ENCODE measurements around the gene SHTN1.

Gene SHTN1

DNA sequence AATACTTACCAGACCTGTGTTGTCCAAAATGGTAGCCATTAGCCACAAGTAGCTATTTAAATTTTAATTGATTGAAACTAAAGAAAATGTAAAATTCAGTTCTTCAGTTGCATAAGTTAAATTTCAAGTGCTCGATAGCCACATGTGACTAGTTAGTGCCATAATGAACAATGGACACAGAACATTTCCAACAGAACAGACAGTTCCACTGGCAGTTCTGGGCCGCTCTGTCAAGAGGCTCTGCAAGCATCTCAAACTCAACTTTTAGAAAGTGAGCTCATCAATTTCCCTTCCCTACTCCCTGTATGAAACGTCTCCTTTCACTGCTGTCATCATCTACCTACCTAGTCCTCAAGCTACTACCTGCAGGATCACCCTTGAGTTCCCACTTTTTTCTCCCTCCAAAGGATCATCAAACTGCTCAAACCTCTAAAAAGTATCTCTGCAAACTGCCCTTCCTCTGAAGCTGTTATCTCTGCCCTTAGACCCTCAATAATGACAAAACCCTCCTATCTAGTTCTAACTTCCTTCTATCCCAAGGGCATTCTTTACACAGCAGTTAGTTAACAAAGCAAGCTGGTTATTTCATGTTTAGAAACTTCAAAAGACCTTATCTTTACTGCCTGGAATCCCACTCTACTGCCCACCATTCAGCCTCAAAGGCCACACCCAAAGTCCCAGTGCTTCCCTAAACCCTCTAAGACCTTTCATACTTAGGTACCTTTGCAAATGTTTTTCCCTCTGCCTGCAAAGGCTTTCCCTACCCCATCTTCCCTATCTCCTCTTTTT lies 20.6 kb downstream of the SHTN1 start:
- DNase-seq (ENCODE audit: low spot score): no peak

DNA sequence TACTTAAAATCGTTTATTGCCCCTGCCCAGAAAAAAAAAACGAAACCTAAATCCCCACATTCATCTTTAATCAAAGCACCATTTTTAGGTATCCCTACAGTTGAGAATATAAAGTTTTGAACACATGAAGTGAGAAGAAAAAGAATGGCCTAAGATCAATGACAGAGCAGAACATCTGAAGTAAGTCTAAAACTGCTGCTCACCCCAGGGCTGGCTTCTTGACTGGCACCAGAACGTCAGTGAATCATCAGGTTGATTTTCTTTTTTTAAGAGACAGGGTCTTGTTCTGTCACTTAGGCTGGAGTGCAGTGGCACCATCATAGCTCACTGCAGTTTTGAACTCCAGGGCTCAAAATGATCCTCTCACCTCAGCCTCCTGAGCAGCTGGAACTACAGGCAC lies 24.9 kb downstream of the SHTN1 start:
- DNase-seq (ENCODE audit: low spot score): no peak

DNA sequence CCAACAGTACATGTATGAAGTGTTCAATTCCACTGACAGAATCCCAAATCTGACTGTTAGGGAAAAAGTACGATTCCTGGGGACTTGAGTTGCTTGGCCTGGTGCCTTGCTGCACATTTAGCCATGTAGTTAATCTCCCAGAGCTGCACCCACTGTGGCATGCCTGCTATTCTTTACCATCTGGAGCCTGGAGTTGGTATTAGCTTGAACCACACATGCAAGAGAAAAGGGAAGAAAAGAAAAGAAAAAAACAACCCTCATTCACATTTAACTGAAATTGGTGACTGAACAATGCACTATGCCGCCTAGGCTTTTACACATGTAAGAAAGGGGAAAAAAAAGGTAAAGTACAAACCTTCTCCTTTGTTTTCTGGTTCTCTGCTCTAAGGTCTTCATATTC lies 26.1 kb downstream of the SHTN1 start:
- DNase-seq (ENCODE audit: low spot score): no peak

DNA sequence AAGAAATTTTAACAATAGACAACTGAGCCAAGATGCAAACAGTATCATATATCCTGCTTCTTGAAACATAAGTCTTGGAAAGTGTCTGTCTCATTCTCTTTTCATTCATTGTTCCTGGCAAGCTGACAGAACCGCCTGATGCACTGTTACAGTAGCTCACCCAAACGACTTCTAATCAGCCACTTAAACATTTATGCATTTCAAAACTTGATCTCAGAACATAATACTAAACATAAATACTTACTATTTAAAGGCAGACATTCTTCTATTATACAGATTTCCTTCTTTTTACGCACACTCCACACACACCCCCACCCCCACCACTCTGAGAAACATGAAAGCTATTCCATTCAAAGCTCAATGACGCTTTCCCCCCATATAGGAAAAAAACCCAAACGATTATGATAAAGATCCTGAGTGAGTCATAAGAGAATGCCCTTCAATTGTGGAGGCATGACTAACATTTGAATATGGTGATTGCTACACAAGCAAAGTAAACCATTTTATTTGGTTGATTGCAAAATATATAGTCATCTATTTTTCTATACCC lies 30.5 kb downstream of the SHTN1 start:
- peak; percentile 65 for DNase-seq (ENCODE audit: low spot score)

DNA sequence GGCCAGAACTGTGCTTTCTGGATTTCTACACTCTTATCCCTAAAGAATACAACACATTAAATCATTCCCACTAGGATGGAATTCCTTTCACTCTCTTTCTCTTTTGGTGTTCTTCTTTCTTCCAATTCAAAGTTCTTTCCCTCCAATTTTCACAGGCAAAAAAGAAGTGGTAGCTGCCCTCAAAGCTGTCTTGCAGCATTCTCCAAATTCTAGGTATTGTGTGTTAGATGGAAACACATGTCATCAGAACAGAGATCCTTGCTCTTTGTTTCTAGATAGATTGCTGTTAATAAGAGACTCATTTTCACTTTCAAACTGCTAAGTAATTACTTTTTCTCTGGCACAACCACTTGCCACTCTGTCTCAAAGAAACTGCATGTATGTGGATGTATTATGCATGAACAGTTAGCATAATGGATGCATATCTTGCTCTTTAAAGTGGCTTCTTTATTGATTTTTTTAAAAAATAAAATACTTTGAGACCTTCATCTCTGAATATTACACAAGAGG lies 31.0 kb downstream of the SHTN1 start:
- DNase-seq (ENCODE audit: low spot score): no peak

DNA sequence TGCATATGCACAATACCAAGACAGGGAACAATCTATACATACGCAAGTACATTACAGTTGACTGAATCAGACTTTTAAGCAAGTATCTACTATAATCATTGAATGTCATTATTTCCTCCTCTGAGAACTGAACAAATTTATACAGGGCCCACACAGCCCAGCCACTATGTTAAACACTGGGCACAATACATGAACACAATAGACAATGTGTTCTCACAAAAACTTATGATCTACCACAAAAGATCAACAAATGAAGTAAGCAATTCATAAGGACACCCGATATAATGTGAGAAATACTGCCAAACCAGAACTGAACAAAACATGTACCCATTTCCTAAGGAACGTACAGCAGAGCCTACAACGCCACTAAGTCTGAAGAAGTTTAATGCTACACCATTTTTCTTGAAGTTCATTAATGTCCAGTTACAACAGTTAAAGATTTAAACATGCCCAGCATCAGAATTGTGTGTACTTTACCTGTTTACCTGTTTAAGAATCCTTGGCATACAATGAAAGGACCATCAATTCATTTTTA lies 31.5 kb downstream of the SHTN1 start:
- peak; percentile 15 for DNase-seq (ENCODE audit: low spot score)

DNA sequence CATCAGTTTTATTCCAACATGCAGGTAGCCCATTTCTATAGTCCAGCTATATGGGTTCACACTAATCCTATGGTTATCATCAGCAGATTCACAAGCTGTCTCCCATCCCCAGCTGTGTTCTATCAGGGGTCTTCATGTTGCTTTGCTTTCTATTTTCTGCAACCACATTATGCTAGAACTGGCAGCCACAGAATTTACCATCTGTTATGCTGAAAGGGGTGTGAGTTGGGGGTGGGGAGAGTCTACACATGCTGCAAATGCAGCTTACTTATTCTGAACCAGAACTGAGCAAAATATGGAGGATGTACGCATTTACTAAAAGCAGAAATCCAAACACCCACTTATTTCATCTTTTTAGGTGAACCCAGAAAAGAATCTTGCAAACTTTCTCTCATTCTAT lies 32.9 kb downstream of the SHTN1 start:
- DNase-seq (ENCODE audit: low spot score): no peak

DNA sequence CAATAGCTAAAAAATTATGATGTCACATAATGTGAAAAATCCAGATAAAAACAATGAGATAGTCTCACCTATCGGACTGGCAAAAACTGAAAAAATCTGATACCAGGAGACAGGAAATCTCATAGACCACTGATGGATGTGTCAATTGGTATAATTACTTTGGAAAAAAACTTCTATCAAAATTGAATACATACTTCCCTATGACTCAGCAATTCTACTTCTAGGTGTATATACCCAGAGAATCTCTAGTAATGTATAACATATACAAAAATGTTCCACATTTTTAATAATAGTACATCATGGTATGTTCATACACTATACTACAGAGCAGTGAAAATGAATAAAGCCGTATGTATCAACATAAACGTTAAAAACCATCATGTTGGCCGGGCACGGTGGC lies 34.9 kb downstream of the SHTN1 start:
- no peak for DNase-seq (ENCODE audit: low spot score)

DNA sequence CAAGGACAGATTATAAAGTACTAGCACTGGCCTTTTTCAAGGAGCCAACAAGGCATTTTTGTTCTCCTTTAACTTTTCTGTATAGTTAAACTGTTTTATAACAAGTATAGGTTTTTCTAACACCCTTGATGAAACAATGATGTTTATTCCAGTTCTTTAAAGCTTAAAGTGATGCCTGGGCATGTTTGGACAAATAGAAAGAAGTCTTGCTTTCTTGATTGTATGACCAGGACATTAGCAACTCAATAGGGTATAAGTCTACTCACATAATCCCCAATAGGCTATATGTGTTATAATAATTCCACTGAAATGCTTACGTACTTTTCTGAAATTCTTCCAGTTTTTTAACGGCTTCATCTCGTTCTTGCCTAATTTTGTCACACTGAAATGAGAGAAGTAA lies 36.7 kb downstream of the SHTN1 start:
- no peak for DNase-seq (ENCODE audit: low spot score)

DNA sequence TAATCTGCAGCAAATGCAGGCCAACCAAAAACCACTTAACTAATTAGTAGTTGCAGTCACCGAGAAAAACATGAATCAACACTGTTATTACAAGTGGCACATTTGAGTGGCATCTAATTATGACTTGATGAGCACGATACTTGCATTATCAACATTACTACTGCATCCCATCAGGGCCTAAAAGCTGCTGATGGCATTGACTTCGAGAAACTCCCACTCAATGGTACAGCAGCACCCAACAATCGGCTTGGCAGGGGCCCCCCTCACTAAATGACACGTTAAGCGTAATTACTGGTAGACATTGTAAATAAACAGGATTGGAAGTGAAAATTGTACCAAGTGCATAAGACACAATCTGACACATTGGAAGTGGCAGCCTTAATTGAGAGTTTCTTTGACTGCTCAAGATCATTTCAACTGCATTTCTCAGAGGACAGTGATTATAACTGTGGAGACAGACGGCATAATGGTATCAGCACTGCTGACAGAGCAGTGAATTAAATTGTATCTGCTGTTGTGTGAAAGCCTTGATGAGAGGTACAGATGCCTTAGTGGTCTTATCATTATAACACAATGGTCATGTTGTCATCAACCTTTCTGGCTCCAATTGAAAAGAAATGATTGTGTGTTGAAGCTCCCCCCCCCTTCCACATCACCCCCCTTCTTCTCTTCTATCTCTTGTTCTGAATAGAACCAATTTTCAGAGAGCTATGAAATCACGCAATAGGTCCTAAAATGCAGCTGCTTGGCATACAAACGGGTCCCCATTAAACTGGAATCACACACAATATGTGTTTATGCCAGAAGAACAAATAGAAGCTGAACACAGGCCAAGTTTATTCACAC lies 43.4 kb downstream of the SHTN1 start:
- DNase-seq (ENCODE audit: low spot score): peak; percentile 65

DNA sequence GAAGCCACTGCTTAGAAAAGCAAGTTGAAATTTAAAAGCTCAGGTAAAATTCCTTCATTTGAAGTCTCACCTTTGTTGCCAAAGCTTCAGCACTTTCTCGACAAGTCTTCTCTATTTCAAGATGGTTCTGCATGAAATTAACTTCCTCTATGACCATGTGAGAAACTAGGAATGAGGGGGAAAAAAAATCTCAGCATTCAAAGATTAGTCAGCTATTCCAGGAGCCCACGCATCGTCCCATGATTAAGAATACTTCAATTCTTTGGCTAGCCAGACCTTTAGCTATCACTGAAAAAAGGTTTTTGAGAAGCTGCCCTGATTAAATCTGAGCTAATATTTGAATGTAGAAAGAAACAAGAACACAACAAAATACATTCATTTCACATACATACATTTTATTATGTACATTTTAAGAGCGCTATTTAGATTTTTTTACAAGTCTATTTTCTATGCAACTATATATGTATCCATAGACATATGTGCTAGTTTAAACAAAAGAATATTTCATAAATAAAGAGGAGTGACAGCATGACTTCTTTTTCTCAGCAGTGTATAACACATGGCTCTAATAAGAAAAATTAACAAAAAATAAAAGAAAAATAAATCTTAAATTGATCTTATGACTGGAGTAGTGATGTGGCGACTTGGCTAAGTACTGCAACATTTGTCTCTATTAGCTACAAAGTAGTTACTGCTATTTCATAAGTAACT lies 44.8 kb downstream of the SHTN1 start:
- DNase-seq (ENCODE audit: low spot score): peak; percentile 63

DNA sequence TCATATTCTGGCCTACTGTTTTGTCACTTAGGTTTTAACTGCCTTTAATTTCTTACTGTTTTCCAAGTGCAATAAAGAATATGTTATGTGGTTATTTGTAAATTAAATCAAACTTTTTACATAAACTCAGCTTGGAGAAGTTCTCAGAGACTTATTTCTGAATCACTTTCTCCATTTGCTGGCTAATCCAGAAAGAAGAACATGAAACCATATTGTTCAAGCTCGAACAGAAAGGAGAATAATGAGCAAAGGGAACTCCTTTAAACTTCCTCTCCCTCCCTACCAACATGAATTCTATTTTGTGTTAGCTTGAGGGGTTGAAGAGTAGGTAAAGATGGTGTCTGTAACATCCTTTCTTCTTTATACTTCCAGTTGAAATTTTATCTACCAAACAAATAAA lies 52.3 kb downstream of the SHTN1 start:
- DNase-seq (ENCODE audit: low spot score): no peak

DNA sequence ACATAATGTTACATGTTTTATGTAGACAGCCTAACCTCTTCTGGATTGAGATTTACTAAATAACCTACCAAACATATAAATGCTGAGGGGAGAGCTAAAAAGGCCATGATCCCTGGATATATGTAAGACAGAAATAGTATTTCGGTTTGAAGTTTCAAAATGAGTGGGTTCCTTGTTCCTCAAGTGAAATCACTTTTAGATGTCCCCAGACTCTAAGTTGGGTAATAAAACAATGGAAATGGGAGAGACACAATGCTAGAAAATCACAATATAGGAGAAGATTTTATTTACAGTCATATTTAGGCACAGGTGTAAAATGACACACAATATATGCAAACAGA lies 56.5 kb downstream of the SHTN1 start:
- DNase-seq (ENCODE audit: low spot score): no peak

DNA sequence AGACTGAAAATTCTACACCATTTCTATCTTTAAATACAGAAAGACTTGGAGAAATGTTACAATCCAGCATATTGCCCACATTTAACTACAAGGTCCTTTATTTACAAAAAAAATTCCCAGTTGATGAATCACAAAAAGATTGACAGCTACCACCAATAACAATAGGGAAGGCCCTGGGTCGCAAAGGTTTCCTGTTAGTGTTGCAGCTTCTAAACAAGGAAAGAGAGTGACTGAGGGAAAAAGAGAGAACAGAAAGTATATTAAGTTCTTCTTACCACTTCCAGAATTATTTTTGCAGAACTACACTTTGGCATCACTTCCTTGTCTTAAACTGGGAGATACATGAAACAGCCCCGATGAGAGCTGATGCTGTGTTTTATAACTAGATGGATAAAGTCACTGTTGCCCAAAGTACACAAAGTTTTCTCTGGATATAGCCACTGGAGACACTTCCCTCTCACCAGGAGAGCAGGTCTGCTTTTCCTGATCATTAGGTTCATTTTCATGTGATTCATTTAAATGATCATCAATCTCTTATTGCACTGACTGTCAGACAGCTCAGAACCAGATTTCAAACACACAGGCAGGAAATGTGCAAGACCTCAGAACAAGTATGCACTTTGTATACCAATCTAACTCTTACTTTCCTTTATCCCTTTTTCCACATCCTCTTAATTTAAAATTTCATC lies 57.0 kb downstream of the SHTN1 start:
- peak; percentile 19 for DNase-seq (ENCODE audit: low spot score)

DNA sequence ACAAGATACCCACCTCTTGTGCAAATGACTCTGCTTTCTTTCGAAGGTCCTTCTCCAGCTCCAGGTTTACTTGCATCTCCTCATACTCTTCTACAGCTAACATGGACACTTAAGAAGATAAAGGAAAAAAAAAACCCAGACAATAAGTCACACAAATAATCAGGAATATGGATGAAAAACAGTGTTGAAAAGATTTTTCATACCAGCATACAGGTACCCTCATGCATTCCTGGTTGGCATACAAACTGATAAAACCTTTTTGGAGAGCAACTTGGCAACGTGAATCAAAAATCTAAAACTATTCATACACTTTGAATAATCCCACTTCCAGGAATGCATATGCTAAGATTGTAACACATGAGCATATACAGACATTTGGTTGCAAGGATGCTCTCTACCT lies 60.1 kb downstream of the SHTN1 start:
- DNase-seq (ENCODE audit: low spot score): no peak

DNA sequence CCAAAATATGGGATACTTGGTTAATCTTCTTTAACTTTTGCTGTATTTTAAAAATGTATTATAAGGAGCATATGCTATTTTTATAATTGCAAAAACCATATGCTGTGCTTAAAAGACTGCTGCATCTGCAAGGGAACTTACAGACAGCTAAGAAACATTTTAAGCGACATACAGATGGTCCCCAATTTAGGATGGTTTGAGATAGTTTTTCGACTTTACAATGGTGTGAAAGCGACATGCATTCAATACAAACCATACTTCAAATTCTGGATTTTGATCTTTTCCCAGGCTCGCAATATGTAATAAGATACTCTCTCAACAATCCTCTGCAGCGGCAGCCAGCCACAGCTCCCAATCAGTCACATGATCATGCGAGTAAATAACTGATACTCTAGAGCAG lies 73.2 kb downstream of the SHTN1 start:
- DNase-seq (ENCODE audit: low spot score): no peak

DNA sequence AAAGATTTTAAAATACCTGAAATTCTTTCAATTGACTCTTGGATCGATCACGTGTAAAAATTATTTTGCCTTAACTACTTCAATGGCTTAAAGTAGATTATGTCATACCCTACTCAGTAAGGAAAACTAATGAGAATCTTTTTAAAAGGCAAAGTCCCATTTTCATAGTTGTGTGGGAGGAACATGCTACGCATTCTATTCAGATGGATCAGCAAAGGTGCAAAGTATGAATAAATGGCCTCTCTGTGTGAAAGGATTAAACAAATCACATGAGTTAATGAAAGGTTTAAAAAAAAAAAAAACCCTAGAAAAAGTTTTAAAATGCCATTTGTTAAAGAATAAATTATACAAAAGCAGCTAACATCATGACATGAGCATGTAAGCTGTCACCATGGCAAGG lies 78.6 kb downstream of the SHTN1 start:
- peak; percentile 24 for DNase-seq (ENCODE audit: low spot score)

DNA sequence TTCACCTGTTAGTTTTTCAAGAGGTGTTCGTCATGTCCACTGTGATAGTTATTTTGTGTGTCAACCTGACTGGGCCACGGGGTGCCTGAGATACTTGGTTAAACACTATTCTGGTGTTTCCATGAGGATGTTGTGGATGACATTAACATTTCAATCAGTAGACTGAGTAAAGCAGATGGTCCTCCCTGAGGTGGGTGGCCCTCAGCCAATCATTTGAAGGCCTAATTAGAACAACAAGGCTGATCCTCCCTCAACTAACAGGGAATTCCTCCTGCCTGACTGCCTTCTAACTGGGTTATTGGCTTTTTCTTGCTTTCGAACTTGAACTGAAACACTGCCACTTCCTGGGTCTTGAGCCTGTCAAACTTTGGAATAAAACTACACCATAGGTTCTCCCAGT lies 79.9 kb downstream of the SHTN1 start:
- DNase-seq (ENCODE audit: low spot score): no peak

DNA sequence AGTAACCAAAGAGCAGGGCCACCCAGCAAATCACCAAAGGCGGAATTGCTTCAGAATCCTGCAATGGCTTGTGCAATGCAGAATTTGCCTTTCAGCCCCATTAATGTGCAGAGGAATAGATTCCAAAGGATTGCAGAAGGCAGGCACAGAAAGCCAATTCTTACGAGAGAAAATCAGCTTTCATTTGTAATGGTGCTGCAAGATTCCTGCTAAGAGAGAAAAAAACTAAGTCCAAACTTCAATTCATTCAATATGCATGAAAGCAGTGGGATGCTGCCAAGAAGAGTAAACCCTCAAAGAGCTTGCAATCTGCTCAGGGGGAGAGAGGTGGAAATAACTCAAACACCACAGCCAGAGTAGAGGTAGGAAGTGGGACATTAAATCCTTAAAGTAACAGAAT lies 85.3 kb downstream of the SHTN1 start:
- DNase-seq (ENCODE audit: low spot score): no peak

DNA sequence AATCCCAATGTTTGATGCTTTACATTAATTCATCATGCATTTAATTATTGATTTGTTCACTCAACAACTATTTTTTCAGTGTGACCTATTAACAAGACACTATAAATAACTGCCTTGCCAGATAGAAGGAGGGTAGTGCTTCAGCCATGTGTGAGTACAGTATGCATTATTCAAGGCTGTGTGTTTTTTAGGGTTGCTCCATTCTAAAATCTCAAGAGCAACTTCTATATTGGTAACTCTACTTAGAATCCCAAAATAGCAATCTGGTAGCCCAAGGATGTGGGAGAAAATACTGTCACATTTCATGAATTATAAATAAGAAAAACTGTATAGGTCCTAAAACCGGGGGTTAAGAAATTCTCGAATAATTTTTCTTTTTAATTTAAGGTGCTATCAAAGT lies 85.8 kb downstream of the SHTN1 start:
- no peak for DNase-seq (ENCODE audit: low spot score)

DNA sequence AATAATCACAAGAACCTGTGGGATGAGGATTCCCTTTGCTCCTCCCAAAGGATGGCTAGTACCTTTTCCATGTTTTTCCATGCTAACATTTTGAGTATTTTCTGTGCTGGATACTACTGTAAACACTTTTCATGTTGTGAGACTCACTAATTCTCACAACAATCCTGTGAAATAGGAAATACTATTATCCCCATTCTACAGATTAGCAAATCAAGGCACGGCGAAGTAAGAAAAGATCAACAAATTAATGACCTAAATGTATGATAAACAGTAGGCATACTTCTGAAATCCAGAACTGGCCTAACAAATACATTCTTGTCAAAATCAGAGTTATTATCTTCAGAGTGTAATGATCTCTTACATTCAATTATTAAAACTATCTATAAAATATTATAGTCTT lies 86.4 kb downstream of the SHTN1 start:
- no peak for DNase-seq (ENCODE audit: low spot score)

DNA sequence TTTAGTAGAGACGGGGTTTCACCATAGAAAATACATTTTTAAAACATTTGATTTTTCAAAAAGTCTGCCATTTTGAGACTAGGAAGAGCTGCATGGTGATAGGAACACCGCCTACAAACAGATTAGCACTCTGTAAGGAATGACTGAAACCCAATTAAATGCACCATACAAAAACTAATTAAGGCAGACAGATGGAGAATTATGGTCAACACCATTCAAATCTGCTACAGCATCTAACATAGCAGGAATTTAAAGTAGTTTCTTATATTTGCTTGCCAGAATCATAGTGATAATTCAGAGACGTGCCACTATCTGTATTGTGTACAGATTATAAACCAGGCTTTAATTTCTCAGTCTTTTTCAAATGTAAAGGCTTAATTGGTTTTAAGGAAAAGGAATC lies 87.5 kb downstream of the SHTN1 start:
- DNase-seq (ENCODE audit: low spot score): no peak

All from COLO829 (cell line).